Smooth muscle cell (in vitro differentiated cells): ENCODE measurements around the gene CTAGE9. TPM values are rescaled to one million over a fixed set of nuclear protein-coding genes. Genes with fewer than 3 reads are reported as not detected.

Experiments
- DNase-seq: peaks from one replicate; lab custom pipeline; 2025; ENCODE audit not compliant: unreplicated experiment; lab: John Stamatoyannopoulos, UW
- H2AFZ ChIP-seq: fragments of 200-600 bp; sonication (generic); 2 replicates; pipeline ENCODE4 v1.6.0; 2016; ENCODE audit warnings: antibody characterized with exemption, low read depth, mild to moderate bottlenecking
- H3F3A ChIP-seq: fragments of 200-600 bp; sonication (generic); 2 replicates; pipeline ENCODE4 v1.6.0; 2017; ENCODE audit warnings: antibody characterized with exemption, low read depth
- H3K27ac ChIP-seq: fragments of 200-600 bp; sonication (generic); 2 replicates; pipeline ENCODE4 v1.5.1; 2016; ENCODE audit warnings: low read depth, mild to moderate bottlenecking
- H3K27me3 ChIP-seq: fragments of 200-600 bp; sonication (generic); 2 replicates; pipeline ENCODE4 v1.6.1; 2016; ENCODE audit warnings: low read depth, mild to moderate bottlenecking
- H3K36me3 ChIP-seq: fragments of 200-600 bp; sonication (generic); 2 replicates; pipeline ENCODE4 v1.5.1; 2016; ENCODE audit warnings: low read depth
- H3K4me1 ChIP-seq: fragments of 200-600 bp; sonication (generic); 2 replicates; pipeline ENCODE4 v1.5.1; 2016; ENCODE audit warnings: low read depth
- H3K4me2 ChIP-seq: fragments of 200-600 bp; sonication (generic); 2 replicates; pipeline ENCODE4 v1.6.0; 2016; ENCODE audit warnings: mild to moderate bottlenecking
- H3K4me3 ChIP-seq: fragments of 200-600 bp; sonication (generic); 2 replicates; pipeline ENCODE4 v1.5.1; 2016; ENCODE audit warnings: mild to moderate bottlenecking
- H3K79me2 ChIP-seq: fragments of 200-600 bp; sonication (generic); 2 replicates; pipeline ENCODE4 v1.6.0; 2016; ENCODE audit warnings: low read depth, mild to moderate bottlenecking
- H3K9ac ChIP-seq: fragments of 200-600 bp; sonication (generic); 2 replicates; pipeline ENCODE4 v1.6.0; 2016; ENCODE audit warnings: low read depth
- H3K9me3 ChIP-seq: fragments of 200-600 bp; sonication (generic); replicated peaks from 2 replicates; pipeline ENCODE4 v1.5.1; 2016; ENCODE audit warnings: low read depth
- H4K20me1 ChIP-seq: fragments of 200-600 bp; sonication (generic); 2 replicates; pipeline ENCODE4 v1.6.0; 2016; ENCODE audit warnings: low read depth
- WGBS: methylation state at CpG from one replicate; pipeline ENCODE4 v1.1.7; 2016; ENCODE audit warnings: low lambda C conversion rate; 5-methylcytosine and 5-hydroxymethylcytosine counted together
- polyA plus RNA-seq: library from polyadenylated mRNA; unstranded; fragments of >200 nt; fragmentation: Nextera tagmentation; extraction: Ambion mirVana; gene quantifications from 2 replicates; pipeline ENCODE4 v1.2.1, GENCODE V29; 2016
- total RNA-seq: library from RNA; depleted of rRNA; stranded (reverse); fragments of >200 nt; gene quantifications from 2 replicates; pipeline ENCODE4 v1.2.3, GENCODE V29; 2014
- TF ChIP-seq, protein P1 (sequence below): fragments of 200-600 bp; sonication (generic); IDR thresholded peaks from 2 replicates; pipeline ENCODE4 v1.5.1; 2017; ENCODE audit warnings: borderline replicate concordance, mild to moderate bottlenecking, antibody characterized with exemption; ENCODE audit not compliant: insufficient read depth, poor library complexity, severe bottlenecking

Gene CTAGE9
- total and polyA plus RNA-seq, 2 experiments from 2014 or later: not detected

DNA sequence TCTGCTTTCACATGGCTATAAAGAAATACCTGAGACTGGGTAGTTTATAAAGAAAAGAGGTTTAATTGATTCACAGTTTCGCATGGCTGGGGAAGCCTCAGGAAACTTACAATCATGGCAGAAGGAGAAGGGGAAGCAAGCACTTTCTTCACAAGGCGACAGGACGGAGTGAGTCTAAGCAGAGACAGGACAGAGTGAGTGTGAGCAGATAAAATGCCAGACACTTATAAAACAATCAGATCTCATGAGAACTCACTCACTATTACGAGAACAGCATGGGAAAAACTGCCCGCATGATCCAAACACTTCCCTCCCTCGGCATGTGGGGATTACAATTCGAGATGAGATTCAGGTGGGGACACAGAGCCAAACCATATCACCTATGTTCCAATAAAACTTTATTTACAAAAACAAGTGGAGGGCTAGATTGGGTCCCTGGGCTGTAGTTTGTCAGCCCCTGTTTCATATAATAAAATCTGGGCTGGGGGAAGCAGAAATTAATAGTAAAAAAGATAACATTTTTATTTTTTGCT is 37.1 kb upstream of the CTAGE9 start:
- 18% methylated on average over 7 of the region's 7 CpGs for WGBS

DNA sequence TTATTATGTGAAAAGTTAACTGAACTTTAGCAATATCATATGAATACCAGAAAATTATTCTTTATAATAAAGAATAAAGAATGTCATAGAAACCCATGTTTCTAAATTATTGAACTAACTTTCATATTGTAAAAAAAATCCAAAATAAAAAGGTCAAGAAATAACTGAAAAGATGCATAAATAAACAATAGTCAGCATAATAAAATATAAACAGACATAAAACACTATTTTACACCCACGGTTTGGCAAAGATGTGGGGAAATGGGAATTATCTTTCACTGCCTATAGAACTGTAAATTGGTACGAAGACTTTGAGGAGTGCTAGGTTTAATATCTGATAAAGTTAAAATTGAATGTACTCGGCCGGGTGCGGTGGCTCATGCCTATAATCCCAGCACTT is 34.7 kb upstream of the CTAGE9 start:
- Histone ChIP-seq H3K27me3 (no peaks in the 10 kb centered on the region), H3K4me1 (no peaks in the 10 kb centered on the region), H3F3A (no peaks in the 10 kb centered on the region), H3K9ac (no peak overlapping the region), H3K79me2 (no peaks in the 10 kb centered on the region), H3K9me3 (no peaks in the 10 kb centered on the region), H3K4me3 (no peak overlapping the region), H3K27ac (no peak overlapping the region), H2AFZ (no peak overlapping the region), H3K36me3 (no peaks in the 10 kb centered on the region), H3K4me2 (peak overlapping the region; percentile 60), H4K20me1 (no peaks in the 10 kb centered on the region)
- TF ChIP-seq, protein P1, sequence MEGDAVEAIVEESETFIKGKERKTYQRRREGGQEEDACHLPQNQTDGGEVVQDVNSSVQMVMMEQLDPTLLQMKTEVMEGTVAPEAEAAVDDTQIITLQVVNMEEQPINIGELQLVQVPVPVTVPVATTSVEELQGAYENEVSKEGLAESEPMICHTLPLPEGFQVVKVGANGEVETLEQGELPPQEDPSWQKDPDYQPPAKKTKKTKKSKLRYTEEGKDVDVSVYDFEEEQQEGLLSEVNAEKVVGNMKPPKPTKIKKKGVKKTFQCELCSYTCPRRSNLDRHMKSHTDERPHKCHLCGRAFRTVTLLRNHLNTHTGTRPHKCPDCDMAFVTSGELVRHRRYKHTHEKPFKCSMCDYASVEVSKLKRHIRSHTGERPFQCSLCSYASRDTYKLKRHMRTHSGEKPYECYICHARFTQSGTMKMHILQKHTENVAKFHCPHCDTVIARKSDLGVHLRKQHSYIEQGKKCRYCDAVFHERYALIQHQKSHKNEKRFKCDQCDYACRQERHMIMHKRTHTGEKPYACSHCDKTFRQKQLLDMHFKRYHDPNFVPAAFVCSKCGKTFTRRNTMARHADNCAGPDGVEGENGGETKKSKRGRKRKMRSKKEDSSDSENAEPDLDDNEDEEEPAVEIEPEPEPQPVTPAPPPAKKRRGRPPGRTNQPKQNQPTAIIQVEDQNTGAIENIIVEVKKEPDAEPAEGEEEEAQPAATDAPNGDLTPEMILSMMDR: no peak
- 86% methylated on average over 5 of the region's 5 CpGs for WGBS
- no peak for DNase-seq

More for the DNA sequence above, 37.1 kb upstream of the CTAGE9 start:
- Histone ChIP-seq H2AFZ (peak overlapping the region; percentile 44), H3K9ac (no peak overlapping the region), H3K36me3 (no peaks in the 10 kb centered on the region), H3K4me1 (no peaks in the 10 kb centered on the region), H4K20me1 (no peaks in the 10 kb centered on the region), H3K4me2 (peak overlapping the region; percentile 56), H3F3A (no peaks in the 10 kb centered on the region), H3K79me2 (no peaks in the 10 kb centered on the region), H3K9me3 (no peaks in the 10 kb centered on the region), H3K27ac (peak overlapping the region; percentile 75), H3K27me3 (no peaks in the 10 kb centered on the region), H3K4me3 (no peak overlapping the region)
- no peak for DNase-seq
- TF ChIP-seq, protein P1: no peak

DNA sequence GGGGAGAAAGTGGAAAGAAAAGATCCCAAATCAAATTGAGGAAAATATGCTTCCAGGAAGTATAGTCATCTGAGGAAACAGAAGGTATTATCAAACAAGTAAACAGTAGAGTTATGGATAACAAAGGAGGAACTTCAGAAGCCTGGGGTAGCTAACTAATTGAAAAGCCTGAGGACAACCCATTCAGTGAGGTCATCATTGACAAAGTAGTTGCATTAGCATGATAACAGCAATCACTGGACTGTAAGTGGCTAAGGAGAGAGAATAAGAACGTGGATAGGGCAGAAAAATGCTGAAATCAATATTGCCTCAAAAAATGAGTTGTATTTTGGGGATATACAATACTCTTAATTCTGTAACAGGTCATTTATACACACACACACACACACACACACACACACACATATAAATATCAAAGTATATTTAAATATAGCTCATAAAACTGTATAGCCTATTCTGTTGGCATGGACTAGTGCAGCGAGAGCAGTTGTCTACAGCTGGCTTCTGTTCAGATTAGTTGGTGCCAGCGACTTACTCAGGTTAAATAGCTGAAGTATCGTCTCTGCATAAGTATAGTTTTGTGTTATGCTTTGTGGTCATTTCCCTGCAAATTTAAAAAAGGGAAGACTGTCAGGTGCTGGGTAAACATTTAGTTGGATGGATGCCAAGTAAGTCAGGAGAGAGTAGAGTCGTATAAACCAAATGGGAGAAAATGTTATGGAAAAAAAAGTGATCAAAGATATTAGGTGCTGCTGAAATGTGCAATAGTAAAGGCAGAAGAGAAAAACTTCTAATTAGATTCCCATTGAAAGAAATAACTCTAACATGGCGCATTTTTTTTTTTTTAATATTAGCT is 33.8 kb upstream of the CTAGE9 start:
- no peaks in the 10 kb centered on the region for H3K9me3 ChIP-seq

More for the DNA sequence above, 33.8 kb upstream of the CTAGE9 start:
- Histone ChIP-seq H3K36me3 (no peaks in the 10 kb centered on the region), H3K4me2 (peak overlapping the region; percentile 60), H3K4me1 (no peaks in the 10 kb centered on the region), H3K9ac (no peak overlapping the region), H3K27me3 (no peaks in the 10 kb centered on the region), H3K27ac (no peak overlapping the region), H3F3A (no peaks in the 10 kb centered on the region), H3K79me2 (no peaks in the 10 kb centered on the region), H2AFZ (no peak overlapping the region), H4K20me1 (no peaks in the 10 kb centered on the region), H3K4me3 (no peak overlapping the region)
- no peak for DNase-seq
- TF ChIP-seq, protein P1: no peak
- WGBS: 65% methylated on average over 6 of the region's 6 CpGs
